DMS53 treated with DMSO at 0.1 percent for 48 hours (cell line): Measurements from ENCODE around the gene FGFRL1.
A peak's percentile ranks its signal among the peaks of the same experiment; 100 is the strongest.

ENCODE experiments used
- DNase-seq: peaks from one replicate; lab custom pipeline; 2025; ENCODE audit not compliant: unreplicated experiment; lab: John Stamatoyannopoulos, UW

Gene FGFRL1, protein sequence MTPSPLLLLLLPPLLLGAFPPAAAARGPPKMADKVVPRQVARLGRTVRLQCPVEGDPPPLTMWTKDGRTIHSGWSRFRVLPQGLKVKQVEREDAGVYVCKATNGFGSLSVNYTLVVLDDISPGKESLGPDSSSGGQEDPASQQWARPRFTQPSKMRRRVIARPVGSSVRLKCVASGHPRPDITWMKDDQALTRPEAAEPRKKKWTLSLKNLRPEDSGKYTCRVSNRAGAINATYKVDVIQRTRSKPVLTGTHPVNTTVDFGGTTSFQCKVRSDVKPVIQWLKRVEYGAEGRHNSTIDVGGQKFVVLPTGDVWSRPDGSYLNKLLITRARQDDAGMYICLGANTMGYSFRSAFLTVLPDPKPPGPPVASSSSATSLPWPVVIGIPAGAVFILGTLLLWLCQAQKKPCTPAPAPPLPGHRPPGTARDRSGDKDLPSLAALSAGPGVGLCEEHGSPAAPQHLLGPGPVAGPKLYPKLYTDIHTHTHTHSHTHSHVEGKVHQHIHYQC

DNA sequence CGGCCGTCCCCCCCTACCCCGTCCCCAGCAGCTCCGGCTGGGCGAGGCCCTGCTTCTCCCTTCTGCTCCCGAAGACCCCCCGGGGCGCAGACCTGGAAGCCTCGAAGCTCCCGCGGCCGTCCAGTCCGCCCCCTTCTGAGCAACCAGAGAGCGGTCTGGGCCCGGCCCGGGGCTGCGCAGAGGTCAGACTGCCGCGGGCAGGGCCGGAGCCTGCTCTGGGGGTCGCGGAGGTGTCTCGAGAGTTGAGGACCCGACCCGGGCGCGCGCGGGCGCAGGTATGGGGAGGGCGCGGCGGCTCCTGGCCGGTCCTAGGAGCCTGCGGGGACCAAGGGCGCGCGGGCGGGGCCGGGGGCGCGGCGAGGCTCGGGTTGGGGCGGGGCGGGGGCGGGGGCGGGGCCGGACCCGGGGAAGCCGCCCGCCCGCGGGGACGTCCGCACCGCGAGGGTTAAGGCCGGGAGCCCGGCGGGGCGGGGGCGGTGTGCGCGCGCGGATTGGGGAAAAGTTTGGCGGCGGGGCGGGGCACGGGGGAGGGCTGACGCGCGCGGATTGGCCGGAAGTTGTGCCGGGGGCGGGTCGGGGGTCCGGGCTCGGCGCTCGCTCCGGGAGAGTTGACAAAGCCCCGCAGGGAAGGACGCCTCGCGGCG is at the start of gene FGFRL1:
FGFRL1 (plus strand) TSS at position 605 of the 644 bp plus-strand sequence. CDS start 860 bp downstream, outside the sequence.
- peak; percentile 87 for DNase-seq

DNA sequence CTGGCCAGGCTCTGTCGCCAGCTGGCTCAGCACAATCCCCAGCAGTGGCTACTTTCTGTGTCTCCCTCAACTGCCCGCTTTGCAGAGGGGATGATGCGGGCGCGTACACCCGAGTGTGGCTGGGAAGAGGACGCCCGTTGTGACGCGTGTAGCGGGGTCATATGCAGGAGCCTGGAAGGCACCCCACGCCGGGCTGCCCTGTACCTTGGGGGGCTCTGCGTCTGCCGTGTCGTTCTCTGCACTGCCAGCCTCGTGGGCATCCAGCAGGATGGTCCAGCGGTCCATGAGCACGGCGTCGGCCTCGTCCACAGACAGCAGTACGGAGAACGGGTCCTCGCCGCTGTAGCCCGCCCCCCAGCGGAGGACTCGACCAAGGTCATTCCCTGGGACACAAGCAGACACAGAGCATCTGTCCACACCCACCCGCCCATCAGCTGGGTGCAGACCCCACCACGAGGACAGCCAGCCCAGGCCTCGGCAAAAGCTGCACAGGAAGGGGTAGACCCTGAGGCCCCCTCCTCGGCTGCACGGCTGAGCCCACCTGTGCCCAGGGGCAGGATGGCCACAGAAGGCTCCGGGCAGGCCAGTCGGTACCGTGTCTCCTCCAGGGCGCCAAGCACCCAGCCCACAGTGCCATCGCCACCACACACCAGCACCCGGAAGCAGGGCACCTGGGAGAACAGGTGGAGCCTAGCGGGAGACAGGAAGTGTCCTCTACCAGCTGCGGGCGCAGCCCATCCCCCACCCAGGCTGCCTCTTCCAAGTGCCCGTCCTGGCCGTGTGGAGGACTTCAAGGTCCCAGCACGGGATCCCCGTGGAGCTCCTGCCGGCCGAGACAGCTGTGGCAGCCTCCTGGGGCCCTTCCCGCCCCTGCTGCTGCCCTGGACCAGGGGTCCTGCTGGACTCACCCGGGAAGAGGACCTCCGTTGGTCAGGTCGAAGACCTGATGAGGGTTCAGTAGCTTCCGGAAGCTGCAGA is 48.9 kb upstream of the FGFRL1 start:
- DNase-seq = peak; percentile 97

DNA sequence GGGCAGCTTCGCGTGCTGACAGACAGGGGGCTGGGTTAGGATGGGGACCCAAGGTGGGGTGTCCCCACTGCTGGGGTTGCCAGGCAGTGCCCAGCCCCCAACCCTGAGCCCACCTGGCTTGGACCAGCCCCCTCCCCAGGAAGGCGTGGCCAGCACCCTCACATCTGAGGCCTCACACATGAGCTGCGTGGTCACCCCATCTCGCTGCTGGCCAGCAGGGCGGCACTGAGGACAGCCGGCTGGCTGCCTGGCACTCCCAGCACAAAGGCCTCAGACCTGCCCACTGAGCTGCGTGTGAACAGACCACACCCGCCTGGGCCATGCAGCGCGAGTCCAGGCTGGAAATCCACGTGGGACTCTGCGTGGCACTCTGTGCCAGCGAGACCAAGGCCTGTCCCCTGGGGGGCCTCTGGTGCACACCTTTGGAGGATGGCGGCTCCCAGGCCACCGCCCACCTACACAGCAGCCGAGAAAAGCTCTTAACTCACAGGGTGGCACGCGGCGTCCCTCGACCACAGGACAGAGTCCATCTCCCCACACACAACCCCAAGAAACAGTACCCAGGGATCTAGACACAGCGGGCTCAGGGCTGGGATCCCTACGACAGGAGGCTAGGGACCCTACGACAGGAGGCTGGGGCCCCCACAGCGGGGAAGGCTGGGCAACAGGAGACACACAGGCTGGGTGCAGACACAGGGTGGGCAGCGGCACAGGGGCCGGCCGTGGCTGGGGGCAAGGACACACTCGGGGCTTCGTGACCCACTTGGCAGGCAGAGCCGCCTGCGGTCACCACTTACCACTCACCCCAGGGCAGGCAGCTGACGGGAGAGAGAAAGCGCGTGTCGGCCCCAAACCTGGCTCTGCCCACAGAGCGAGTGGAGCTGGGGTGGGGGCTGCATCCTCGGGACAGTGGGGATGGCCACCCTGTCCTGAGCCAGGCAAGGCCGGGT is 47.9 kb upstream of the FGFRL1 start:
- DNase-seq = no peak

DNA sequence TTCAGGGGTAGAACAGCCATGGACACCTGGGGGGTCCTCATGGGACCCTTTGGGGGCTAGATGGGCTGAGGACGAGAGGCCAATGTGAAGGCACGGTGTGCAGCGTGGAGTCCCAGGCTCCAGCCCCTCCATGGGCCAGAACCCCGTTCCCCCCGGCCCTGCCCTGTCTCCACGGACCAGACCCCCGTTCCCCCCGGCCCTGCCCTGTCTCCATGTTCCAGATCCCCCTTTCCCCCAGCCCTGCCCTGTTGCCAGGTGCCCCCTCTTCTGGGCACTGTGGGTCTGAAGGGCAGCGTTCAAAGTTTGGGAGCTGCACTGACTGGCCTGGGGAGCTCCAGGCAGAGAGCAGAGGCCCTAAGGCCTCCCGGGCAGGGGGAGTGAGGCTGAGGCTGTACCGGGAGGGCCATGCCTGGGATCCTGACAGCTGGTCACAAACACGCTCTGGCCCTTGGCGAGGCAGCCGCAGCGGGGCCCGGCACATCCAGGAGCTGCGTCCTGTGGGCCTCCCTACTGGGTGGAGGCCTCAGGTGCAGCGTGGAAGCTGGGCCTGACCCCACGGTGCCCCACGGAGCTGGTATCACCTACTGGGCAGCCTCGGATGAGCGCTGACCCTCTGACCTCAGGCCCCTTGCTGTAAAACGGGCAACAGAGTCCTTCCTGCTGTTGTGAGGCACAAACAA is 46.9 kb upstream of the FGFRL1 start:
- no peak for DNase-seq

DNA sequence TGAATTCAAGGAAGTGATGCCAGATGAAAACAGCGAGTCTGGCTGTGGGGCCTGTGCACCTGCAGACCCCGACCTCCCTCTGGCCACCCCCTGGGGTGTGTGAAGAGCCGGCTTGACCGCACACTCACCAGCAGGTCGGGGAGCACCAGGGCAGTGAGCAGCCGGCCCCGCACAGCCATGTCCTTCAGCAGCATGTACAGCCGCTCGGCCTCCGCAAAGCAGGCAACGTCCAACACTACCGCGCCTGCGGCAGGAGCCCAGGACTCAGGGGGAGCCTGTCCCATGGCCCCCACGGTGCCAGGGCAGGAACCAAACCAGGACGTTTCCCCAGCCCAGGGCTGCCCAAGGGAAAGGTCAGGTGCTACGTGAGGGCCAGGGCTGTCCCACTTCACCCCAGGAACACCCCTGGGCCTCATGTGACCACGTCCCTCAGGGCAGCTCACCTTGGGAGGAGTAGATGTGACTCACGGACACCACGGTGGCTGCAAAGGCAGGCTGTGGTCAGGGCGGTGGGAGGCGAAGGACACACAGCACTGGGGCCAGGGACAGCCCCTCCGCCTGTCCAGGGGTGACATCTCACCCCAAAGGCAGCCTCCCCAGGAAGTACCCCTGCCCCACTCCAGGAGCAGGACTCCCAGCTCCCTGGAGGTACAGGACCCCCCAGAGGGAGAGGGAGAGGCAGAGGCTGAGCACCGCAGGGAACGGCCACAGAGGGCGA is 46.2 kb upstream of the FGFRL1 start:
- no peak for DNase-seq

DNA sequence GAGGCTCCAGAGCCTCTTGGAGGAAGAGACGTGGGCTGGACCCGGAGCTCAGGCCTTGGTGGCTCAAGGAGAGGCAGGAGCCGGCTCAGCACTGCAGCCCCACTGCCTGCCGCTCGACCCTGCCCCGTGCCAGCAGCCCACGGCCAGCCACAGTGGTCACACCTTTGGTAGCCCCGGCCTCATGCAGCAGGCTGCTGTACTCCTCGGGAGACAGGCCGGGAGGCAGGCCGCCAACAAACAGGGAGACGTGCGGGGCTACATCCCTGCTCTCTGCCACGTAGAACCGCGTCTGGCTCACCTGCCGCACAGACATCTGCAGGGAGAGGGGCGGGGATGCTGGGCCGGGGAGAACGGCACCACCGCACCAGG is 45.7 kb upstream of the FGFRL1 start:
- no peak for DNase-seq

DNA sequence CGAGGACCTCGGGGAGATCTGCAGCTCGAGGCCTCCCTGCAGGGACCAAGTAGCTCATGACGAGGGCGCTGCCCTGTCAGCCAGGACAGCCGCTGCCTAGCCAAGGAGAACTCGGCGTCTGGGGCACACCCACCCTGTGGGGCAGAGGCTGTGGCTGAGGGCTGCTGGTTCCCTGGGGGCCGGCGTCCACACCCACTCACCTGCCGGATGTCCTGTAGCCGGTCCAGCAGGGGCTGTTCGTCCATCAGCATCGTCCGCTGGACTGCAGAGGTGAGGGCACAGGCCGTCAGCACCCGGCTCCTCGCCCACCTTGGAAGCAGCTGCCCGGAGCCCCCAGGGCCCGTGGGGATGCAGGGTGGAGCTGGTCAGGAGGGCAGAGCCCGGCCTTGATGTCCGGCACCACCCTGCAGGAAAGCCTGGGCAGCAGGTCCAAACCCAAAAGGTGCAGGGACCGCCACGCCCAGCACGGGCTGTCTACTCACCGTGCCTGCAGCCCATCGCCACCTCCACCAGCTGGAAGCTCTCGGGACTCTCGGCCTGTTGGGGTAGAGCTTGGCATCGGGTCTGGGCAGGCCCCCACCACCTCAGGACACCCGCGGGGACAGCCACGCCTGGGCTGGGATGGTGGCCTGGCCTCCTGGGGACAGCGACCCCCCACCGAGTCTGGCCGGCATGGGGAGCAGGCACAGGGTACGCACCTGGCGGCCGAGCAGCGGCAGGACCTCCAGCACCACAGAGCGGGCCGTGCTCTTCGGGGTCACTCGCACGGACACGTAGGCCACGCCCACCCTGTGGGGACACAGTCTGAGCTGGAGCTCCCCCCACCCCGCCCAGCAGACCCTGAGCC is 44.9 kb upstream of the FGFRL1 start:
- DNase-seq = no peak

DNA sequence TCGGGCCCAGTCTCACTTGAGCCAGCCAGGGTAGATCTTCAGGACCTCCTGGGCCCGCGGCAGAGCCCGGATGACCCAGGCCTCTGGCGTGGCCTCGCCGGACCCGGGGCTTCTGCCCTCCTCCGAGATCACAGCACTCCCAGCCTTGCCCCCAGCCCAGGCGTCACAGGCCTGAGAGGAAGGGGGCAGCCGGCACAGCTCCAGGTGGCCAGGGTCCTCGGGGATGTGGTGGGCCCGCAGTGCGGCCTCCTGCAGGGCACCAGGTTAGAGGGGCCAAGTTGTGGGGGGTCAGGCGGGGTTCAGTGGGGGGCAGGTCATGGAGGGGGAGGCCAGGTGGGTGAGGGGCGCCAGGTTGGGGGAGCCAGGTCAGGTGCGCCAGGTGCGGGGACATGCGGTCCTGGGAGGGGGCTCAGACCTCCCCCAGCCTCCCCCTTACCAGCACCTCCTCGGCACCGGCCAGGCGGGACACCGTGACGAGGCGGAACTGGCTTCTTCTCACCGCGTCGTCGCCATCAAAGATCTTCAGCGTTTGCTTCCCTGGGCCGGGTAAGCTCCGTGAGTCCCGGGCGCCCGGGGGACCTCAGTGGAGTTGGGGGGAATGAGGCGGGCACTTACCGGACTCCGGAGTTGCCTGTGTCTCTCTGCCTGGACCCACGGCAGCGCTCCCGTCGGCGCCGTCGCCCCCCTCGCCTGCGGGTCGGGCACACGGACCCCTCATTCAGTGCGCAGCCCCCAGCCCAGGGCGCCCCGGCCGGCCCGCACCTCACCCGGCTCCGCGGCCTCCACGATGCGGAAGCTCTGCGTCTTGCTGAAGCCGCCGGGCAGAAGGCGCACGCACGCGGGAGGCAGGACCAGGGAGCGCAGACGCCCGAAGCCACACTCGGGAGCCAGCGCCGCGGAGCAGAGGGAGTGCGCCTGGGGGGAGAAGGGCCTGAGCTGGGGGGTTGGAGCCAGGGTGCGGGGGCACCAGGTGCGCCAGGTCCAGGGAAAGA is 44.0 kb upstream of the FGFRL1 start:
- DNase-seq = no peak

DNA sequence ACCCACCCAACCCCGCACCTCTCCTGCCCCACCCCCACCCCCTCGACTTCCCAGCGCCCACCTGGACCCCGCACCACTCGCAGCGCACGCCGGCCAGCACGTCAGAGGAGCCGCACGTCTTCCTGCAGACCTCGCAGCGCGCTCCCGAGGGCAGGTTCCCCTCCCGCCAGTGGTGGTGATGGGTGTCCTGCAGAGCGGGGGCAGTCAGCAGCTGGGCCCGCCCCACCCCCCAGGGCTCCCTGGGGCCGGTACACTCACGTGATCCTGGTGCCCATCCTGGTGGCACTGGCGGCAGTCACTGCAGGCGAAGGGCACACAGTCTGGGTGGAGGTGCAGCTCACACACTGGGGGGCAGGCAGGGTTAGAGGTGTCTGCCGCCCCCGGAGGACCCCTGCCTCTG is 43.2 kb upstream of the FGFRL1 start:
- no peak for DNase-seq

DNA sequence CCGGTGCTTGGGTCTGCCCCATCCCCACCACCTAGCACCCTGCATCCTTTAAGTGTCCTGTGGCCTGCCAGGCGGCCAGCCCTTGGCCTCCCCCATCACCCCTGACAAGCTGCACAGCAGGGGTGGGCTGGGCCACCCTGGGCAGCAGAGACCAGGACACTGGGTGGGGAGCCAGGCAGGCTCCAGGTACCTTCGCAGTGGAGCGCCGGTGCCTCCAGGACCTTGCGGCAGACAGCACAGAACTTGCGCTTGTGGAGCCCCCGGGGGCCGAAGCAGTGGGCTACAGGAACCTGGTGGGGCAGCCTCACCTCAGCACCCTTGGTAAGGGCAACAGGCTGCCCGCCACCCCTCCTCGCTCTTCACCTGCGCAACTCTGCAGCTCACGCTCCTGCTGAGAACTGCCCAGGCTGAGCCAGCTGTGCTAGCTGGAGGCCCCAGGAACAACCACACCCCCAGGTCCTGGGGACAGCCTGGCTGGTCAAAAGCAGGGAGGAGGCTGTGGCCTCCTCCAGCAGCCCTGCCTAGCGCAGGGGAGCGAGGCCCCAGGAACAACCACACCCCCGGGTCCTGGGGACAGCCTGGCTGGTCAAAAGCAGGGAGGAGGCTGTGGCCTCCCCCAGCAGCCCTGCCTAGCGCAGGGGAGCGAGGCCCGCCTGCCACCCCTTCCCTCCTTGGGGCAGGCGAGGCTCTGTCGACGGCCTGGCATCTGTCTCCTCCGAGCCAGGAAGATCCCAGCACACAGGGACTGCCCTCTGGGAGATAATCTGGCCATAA is 42.6 kb upstream of the FGFRL1 start:
- DNase-seq = no peak

DNA sequence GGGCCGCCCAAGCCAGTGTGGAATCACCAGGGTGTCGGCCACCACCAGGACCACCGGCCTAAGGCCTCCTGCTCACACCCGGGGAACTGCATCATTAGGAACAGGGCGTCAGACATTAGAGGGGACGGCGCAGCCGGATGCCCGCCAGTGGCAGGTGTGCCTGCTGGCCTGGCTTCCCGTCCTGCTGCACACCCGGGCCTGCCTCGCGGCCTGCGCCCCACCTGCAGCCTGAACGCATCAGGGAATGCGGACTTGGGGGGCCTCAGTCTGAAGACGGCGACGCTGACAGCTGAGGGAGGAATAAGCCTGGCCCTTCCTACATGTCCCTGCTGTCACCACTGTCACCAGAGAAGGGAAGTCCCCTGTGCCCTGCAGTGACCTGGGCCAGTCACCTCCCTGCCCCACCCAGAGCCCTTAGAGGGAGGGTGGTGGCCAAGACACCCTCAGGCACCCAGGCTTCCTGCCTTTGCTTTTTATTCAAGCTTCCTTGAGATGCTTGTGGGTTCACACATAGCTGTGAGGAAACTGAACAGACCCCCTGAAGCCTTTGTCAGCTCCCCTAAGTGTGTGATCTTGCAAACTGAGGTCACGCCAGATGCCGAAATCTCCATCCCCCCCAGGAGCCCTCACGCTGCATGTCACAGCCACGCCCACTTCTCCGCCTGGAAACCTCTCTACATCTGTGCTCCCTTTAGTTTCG is 41.2 kb upstream of the FGFRL1 start:
- no peak for DNase-seq

DNA sequence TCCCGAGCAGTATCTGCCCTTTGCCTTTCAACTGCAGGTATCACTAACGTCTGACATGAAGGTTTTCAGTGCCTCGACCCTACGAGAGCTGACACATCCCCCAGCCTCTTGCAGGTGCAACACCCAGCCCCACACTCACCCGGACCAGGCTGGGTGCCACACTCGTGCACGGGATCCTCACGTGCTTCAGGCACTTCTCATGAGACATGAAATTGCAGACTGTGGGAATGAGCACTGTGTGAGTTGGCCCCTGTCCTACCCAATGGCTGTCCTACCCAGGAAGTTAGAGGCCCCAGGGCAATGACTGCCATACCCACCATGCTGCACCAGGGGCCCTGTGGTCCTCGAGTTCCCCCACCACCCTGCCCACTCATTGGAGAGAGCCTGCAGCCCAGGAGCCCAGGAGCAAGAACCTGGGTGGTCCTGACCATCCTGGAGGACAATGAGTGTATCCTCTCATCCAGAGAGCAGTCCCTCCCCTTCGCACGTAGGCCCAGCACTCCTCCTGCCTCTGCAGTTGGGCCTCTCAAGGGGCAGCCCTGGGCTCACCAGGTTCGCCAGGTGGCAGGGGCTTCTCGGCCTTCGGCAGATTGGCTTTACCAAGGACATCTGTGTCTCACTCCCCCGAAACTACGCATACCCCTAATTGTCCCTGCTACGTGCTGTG is 40.4 kb upstream of the FGFRL1 start:
- DNase-seq = no peak

DNA sequence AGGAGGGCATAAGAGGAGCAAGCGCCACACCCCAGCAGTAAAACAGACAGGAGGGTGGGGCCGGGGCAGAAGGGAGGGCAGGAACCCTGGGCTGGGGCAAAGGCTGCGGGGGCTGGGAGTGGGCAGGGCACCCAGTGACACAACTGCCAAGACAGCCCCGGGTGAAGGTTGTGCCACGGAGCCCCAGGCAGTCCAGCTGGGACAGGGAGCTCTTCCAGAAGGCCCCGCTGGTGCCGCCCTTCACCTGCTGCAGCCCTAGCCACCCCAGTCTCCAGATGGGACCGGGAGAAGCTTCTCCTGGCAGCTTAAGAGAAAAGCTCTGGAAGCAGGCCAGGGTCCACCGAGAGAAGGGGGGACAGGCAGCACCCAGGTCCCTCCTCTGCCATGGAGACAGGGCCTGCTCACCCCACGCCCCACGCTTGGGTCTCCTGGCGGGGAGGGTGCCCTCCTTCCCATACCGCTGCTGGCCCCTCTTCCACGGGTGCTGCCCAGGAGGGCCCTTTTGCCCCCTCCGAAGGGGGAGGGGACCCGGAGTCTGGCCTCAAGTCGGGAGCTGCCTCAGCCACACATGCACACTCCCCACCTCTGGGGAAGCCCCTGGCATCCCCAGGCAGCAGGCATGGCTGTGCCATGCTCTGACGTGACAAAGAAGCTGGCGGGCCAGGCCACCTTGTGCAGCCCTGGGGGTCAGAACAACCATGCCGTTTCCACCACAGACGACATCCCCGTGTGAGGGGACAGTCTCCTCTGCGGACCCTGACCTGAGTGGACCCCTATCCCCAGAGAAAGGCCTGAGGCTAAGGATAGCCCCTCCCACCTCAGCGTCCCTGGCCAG is 39.5 kb upstream of the FGFRL1 start:
- no peak for DNase-seq
